Daoy (cell line): ENCODE results near the gene TRPV5. TPM values are rescaled to one million over a fixed set of nuclear protein-coding genes. Genes with fewer than 3 reads are reported as not detected.

Experiments used
- DNase-seq: peaks from one replicate; pipeline ENCODE4 v3.0.0-alpha.2; 2015; ENCODE audit warnings: low read depth
- total RNA-seq: library from RNA; depleted of rRNA; stranded (reverse); fragments of >200 nt; shearing (Covaris generic); gene quantifications from 2 replicates; pipeline ENCODE4 v1.2.3, GENCODE V29; 2014

The TRPV5 gene
- total RNA-seq, 1 experiment from 2014 or later, result 0.06 TPM

DNA sequence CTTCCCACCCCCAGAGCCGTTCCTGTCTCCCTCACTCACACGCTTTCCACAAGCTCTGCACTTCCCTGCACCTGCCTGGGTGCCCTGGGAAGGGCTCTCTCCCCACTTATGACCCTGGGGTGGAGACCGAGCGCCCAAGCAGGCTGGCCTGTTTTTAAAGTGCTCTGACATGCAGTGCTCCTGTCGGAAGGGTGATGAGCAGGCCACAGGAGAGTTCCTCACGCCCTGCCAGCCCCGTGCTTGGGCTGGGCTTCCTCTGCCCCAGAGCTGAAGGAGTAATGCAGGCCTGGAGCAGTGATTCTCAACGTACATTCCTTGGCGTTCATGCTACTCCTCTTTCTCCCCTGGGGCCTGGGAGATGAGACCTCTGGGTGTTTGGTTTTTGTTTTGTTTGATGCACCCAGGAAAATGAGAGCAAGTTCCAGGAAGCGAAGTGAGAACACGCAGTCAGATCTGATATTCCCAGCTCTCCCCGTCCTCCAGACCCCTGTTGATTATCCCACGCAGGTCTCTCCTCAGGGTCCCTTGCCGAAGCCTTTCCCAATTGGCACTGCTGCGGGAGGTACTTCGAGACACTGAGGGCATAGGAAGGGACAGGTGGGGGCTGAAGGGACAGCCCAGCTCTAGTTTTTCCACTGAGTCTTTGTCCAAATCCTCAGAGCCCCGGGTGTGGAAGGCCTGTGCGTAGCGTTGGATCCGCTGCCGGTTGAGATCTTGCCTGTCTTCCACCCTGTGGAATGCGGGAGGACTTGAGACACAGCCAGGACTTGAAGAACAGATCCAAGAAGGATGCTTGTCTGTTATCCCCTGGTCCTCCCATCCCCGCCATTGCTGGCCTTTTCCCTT, 62.1 kb downstream of the TRPV5 start:
- DNase-seq, result no peak

GRCh38 chr7:142870566-142871259, 62.8 kb downstream of the TRPV5 start:
- no peak for DNase-seq

GRCh38 chr7:142870147-142870559, 63.4 kb downstream of the TRPV5 start:
- no peak for DNase-seq

GRCh38 chr7:142869434-142869833, 64.1 kb downstream of the TRPV5 start:
- DNase-seq, result no peak

GRCh38 chr7:142868986-142869415, 64.5 kb downstream of the TRPV5 start:
- DNase-seq, result no peak

GRCh38 chr7:142868188-142868985, 65.2 kb downstream of the TRPV5 start:
- peak; percentile 5 for DNase-seq

- peak; percentile 6 for DNase-seq
Observed at GRCh38 chr7:142867398-142868187, 66.0 kb downstream of the TRPV5 start.

DNA sequence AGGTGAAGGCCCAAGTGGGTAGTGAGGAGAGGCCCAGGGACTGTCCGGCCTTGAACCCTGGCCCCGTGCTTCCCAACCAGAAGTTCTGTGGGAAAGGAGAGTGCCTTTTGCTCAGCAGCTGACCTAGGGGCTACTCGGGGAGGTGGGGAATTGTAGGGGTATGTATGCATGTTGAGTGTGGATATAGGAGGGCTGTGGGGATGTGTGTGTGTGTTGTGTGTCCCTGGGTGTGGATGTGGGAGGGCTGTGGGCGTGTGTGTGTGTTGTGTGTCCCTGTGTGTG, 66.5 kb downstream of the TRPV5 start:
- no peak for DNase-seq

DNA sequence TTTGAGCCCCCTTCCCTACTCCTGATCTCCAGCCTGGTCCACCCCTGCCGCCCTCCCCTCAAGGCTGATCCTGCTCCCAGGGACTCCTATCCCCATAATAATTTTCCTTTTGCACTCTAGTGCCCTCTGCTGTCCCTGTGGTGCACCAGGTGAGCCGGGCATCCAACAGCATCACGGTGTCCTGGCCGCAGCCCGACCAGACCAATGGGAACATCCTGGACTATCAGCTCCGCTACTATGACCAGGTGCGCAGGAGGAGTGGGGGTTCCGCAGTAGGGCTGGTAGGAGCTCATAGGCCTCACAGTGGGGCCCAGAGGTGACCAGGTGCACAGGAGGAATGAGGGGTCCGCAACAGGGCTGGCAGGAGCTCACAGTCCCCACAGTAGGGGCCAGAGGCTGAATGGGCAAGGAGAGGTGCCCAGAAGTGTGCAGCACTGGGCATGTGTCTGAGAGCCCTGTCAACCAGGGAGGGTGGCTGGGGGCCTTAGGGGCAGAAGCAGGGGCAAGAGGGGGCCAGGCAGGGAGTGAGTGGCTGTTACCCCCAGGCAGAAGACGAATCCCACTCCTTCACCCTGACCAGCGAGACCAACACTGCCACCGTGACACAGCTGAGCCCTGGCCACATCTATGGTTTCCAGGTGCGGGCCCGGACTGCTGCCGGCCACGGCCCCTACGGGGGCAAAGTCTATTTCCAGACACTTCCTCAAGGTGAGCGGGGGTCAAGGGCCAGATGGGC, 67.0 kb downstream of the TRPV5 start:
- DNase-seq, result peak; percentile 70

DNA sequence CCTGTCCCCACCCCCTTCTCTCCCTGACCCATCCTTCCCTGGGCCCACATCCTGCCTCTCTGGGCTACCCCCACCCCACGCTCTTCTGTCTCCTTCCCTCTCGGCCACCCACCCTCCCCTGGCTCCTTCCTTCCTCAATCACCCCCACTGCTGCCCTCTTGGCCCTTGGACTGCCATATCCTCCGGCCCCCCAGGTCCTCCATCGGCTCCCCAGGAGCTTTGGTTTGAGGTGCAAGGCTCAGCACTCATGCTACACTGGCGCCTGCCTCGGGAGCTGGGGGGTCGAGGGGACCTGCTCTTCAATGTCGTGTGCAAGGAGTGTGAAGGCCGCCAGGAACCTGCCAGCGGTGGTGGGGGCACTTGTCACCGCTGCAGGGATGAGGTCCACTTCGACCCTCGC, 67.8 kb downstream of the TRPV5 start:
- DNase-seq, result peak; percentile 4

GRCh38 chr7:142864980-142865747, 68.4 kb downstream of the TRPV5 start:
- DNase-seq, result peak; percentile 3

DNA sequence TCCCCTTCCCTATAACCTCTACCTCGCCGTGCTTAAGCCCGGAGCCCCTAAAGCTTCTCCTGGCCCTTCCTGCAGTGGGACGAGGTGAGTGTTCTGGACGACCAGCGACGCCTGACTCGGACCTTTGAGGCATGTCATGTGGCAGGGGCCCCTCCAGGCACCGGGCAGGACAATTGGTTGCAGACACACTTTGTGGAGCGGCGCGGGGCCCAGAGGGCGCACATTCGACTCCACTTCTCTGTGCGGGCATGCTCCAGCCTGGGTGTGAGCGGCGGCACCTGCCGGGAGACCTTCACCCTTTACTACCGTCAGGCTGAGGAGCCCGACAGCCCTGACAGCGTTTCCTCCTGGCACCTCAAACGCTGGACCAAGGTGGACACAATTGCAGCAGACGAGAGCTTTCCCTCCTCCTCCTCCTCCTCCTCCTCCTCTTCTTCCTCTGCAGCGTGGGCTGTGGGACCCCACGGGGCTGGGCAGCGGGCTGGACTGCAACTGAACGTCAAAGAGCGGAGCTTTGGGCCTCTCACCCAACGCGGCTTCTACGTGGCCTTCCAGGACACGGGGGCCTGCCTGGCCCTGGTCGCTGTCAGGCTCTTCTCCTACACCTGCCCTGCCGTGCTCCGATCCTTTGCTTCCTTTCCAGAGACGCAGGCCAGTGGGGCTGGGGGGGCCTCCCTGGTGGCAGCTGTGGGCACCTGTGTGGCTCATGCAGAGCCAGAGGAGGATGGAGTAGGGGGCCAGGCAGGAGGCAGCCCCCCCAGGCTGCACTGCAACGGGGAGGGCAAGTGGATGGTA, 69.5 kb downstream of the TRPV5 start:
- peak; percentile 3 for DNase-seq

DNA sequence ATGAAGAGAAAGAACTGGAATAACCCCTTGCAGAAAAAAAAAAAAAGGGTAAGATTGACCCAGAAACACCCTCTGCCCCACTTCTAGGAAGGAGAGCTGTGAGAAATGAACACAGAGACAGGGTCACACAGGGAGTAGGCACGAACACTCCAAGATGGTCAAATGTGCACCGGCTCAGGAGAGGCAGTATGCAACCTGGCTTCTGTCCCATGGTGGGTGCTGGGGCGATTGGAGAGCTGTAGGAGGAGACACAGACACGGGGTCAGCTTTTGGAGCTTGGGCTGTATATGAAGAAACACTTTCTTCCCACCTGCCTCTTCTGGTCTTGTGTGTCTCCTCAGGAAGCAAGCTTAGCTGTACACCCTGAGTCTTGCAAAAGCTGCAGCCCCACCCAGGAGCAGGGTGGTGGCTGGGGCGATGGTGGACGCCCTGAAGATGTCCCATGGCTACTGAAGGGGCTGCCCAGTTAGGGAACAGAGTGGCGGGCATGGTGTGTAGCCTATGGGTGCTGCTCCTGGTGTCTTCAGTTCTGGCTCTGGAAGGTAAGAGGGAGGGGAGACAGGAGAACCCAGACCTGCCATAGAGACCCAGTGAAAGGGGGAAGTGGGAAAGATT, 70.7 kb downstream of the TRPV5 start:
- DNase-seq, result peak; percentile 2

GRCh38 chr7:142862351-142862750, 71.2 kb downstream of the TRPV5 start:
- DNase-seq, result no peak

DNA sequence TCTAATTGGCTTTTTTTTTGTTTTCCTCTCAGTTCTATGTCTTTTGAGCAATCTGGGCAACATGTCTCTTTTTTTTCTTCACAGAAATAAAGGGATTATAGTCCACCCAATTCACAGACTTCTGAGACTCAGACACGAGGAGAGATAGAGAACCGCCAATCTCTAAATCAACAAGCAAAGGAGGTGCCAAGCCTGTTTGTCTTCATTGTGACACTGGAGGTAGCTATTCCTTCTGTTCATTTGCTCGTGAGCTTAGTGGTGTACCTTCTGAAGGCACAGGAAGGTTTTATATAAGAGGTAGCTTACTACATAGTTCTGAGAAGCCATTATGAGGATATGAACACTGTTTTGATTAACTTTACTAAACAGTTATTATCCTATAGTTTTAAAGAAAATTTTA, 72.6 kb downstream of the TRPV5 start:
- DNase-seq, result no peak

GRCh38 chr7:142859829-142860228, 73.7 kb downstream of the TRPV5 start:
- peak; percentile 82 for DNase-seq

DNA sequence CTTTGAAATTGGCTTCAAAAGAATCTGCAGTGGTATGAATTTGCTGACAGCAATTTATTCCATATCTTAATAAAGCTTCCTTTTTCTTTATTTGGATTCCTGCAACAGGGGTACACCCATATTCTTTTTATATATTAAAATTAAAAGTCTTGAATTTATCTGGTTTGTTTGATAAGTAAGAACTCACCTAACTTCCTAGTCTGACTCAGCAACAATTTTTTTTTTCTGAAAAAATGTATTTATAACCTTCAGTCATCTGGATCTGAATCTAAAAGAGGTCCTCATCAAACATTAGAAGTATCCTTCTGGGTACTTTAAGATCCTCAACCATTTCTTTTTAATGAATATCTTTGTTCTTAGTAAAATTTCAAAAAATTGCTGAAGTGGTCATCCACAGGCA, 74.1 kb downstream of the TRPV5 start:
- DNase-seq, result no peak
